Keratinocyte (primary cell): Measurements from ENCODE around the gene MAN1C1. TPM values are rescaled to one million over a fixed set of nuclear protein-coding genes. Genes with fewer than 3 reads are reported as not detected.
A peak's percentile ranks its signal among the peaks of the same experiment; 100 is the strongest.

ENCODE experiments used
- DNase-seq: peaks from one replicate; pipeline ENCODE4 v3.0.0-alpha.2; 2011; ENCODE audit warnings: low read depth, missing footprints, low spot score
- FAIRE-seq: peaks from 2 replicates; lab custom pipeline; 2011; peaks lifted over from hg19 to GRCh38; lab: Jason Lieb, UNC
- H2AFZ ChIP-seq: 2 replicates; pipeline ENCODE4 v1.6.0; 2012; ENCODE audit warnings: low read length, control low read depth, inconsistent platforms; ENCODE audit not compliant: control insufficient read depth
- H3K27ac ChIP-seq: 2 replicates; pipeline ENCODE4 v1.5.1; 2011; ENCODE audit warnings: low read length; ENCODE audit not compliant: control insufficient read depth, insufficient read depth
- H3K27me3 ChIP-seq: 3 replicates; pipeline ENCODE4 v1.6.0; 2011; ENCODE audit warnings: low read length; ENCODE audit not compliant: control insufficient read depth, insufficient read depth; ENCODE audit errors: extremely low read depth
- H3K36me3 ChIP-seq, 2 experiments: 2 replicates in 1 of 2; 3 replicates in 1 of 2; pipeline ENCODE4 v1.5.1; 2011; ENCODE audit warnings: low read length in 2 of 2, mild to moderate bottlenecking in 1 of 2; ENCODE audit not compliant: control insufficient read depth in 2 of 2, insufficient read depth in 2 of 2; ENCODE audit errors: extremely low read depth in 1 of 2
- H3K4me1 ChIP-seq: 3 replicates; pipeline ENCODE4 v1.5.1; 2011; ENCODE audit warnings: low read length; ENCODE audit not compliant: control insufficient read depth, insufficient read depth; ENCODE audit errors: extremely low read depth
- H3K4me2 ChIP-seq: 3 replicates; pipeline ENCODE4 v1.6.0; 2011; ENCODE audit warnings: low read depth, low read length; ENCODE audit not compliant: control insufficient read depth, insufficient read depth; ENCODE audit errors: extremely low read depth
- H3K4me3 ChIP-seq, 3 experiments: fragments of 200-600 bp in 1 of 3; sonication (generic) in 1 of 3; 2 replicates in 2 of 3; 3 replicates in 1 of 3; pipeline ENCODE4 v1.5.1; 2011 to 2016; ENCODE audit warnings: low read length in 3 of 3, mild to moderate bottlenecking in 3 of 3, control low read depth in 2 of 3, inconsistent platforms in 1 of 3, low read depth in 1 of 3, mixed read lengths in 1 of 3, mixed run types in 1 of 3, moderate library complexity in 1 of 3; ENCODE audit not compliant: control insufficient read depth in 2 of 3, insufficient read depth in 2 of 3; ENCODE audit errors: extremely low read depth in 1 of 3
- H3K79me2 ChIP-seq: 2 replicates; pipeline ENCODE4 v1.6.0; 2012; ENCODE audit warnings: low read length; ENCODE audit not compliant: control insufficient read depth, insufficient read depth
- H3K9ac ChIP-seq: 3 replicates; pipeline ENCODE4 v1.6.0; 2011; ENCODE audit warnings: low read length; ENCODE audit not compliant: control insufficient read depth, insufficient read depth; ENCODE audit errors: extremely low read depth
- H3K9me1 ChIP-seq: 3 replicates; pipeline ENCODE4 v1.6.0; 2011; ENCODE audit warnings: low read length; ENCODE audit not compliant: control insufficient read depth, insufficient read depth; ENCODE audit errors: extremely low read depth
- H3K9me3 ChIP-seq: 2 replicates; pipeline ENCODE4 v1.5.1; 2012; ENCODE audit warnings: low read depth, low read length; ENCODE audit not compliant: control insufficient read depth
- H4K20me1 ChIP-seq: 3 replicates; pipeline ENCODE4 v1.6.0; 2011; ENCODE audit warnings: low read length; ENCODE audit not compliant: control insufficient read depth, insufficient read depth; ENCODE audit errors: extremely low read depth
- EZH2 ChIP-seq: IDR thresholded peaks from one replicate; pipeline ENCODE4 v1.6.1; 2012; ENCODE audit warnings: inconsistent platforms, mild to moderate bottlenecking, low read length, moderate library complexity
- dilution Hi-C: fragments of 300-500 bp; cut with MboI; formaldehyde crosslinking; loops from one replicate; pipeline ENCODE4 v1.7.0; 2020; ENCODE audit warnings: low sequenced_read_pairs; ENCODE audit not compliant: extremely low pct_ligation_motif_present
- polyA plus RNA-seq, 5 experiments: library from polyadenylated mRNA; depleted of rRNA in 3 of 5; stranded (reverse) in 3 of 5; stranded (forward) in 1 of 5; unstranded in 1 of 5; fragments of >200 nt; gene quantifications; 1 replicate in 1 of 5; 2 replicates in 3 of 5; 3 replicates in 1 of 5; pipeline versions ENCODE4 v1.2.1 to v1.2.3, GENCODE V29; 2011 to 2012; ENCODE audit warnings: missing spikeins in 2 of 5, low read depth in 1 of 5, low replicate concordance in 1 of 5
- TF ChIP-seq, protein P1 (sequence below), 3 experiments: IDR thresholded peaks in 1 of 3; conservative IDR thresholded peaks in 1 of 3; optimal IDR thresholded peaks in 1 of 3; 2 replicates in 2 of 3; 3 replicates in 1 of 3; pipeline versions ENCODE3 to v1.5.1; 2011; ENCODE audit warnings: low read length in 3 of 3, mild to moderate bottlenecking in 3 of 3, moderate library complexity in 2 of 3, control low read depth in 1 of 3, inconsistent platforms in 1 of 3; ENCODE audit not compliant: insufficient read depth in 2 of 3; ENCODE audit errors: extremely low read depth in 1 of 3

MAN1C1 gene
- polyA plus RNA-seq, 1 donor (not counting 4 experiments of a cell fraction or from before 2014, with no cell fraction given): 0.07 TPM

- no peak overlapping the region for H3K9ac ChIP-seq
- DNase-seq: no peak
- H3K4me3 ChIP-seq: no peak overlapping the region
These were observed 9.5 kb upstream of the MAN1C1 start for GRCh38 chr1:25607123-25607522.

DNA sequence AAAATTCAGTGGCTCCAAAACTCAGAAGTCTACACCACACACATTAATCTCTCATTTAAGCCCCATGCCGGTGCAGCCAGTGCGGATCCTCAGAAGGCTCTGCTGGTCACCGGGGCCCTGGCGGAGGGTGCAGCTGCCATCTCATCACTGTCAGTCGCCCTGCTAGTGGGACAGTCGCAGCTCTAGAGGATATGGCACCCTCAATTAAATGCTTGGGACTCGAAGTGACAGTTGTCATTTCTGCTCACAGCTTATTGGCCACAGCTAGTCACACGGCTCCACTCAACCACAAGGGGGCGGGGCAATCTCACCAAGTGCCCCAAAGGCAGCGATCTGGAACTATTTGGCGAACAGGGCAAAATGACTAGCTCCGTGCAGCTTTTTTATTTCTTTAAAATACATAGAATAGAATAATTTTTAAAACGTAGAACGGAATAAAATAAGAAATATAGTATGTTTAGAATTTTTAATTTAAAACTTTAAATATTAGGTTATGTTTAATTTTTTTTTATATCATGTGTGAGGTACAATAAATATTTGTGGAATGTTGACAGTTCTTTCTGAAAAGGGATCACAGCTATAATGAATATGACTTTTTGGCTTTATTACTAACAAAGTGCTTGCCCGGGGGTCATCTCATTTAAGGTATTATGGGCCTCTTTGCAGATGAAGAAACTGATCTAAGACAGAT is 8.0 kb upstream of the MAN1C1 start:
- peaks cover 3% of the 10 kb centered on the region for H3K4me1 ChIP-seq
- no peaks in the 10 kb centered on the region for H3K36me3 ChIP-seq
- FAIRE-seq (no peak), DNase-seq (no peak)
- no peaks in the 10 kb centered on the region for H3K9me3 ChIP-seq
- H3K9me1 ChIP-seq: no peaks in the 10 kb centered on the region
- no peak overlapping the region for H2AFZ ChIP-seq
- H3K9ac ChIP-seq: no peak overlapping the region
- no peak overlapping the region for H3K4me3 ChIP-seq
- dilution Hi-C loops: no loop called here
- H4K20me1 ChIP-seq: no peaks in the 10 kb centered on the region
- peak overlapping the region; percentile 69 for H3K4me2 ChIP-seq
- no peaks in the 10 kb centered on the region for H3K79me2 ChIP-seq
- no peak overlapping the region for H3K27ac ChIP-seq
- H3K27me3 ChIP-seq: peaks cover 13% of the 10 kb centered on the region
- no peak for TF ChIP-seq EZH2
- TF ChIP-seq, protein P1, sequence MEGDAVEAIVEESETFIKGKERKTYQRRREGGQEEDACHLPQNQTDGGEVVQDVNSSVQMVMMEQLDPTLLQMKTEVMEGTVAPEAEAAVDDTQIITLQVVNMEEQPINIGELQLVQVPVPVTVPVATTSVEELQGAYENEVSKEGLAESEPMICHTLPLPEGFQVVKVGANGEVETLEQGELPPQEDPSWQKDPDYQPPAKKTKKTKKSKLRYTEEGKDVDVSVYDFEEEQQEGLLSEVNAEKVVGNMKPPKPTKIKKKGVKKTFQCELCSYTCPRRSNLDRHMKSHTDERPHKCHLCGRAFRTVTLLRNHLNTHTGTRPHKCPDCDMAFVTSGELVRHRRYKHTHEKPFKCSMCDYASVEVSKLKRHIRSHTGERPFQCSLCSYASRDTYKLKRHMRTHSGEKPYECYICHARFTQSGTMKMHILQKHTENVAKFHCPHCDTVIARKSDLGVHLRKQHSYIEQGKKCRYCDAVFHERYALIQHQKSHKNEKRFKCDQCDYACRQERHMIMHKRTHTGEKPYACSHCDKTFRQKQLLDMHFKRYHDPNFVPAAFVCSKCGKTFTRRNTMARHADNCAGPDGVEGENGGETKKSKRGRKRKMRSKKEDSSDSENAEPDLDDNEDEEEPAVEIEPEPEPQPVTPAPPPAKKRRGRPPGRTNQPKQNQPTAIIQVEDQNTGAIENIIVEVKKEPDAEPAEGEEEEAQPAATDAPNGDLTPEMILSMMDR (optimal IDR thresholded peaks at IDR 0.05 in 1 of 3, IDR thresholded peaks at IDR 0.05 in 1 of 3, conservative IDR thresholded peaks at IDR 0.05 in 1 of 3; ENCODE audit: extremely low read depth in 1 of 3, insufficient read depth in 2 of 3, low read length in 3 of 3): peak; percentile 37 to 86 (median 52)

More at GRCh38 chr1:25607123-25607522, 9.5 kb upstream of the MAN1C1 start:
- Histone ChIP-seq H3K36me3 (no peaks in the 10 kb centered on the region), H4K20me1 (no peaks in the 10 kb centered on the region), H3K4me2 (no peak overlapping the region), H3K27me3 (peaks cover 13% of the 10 kb centered on the region), H3K4me1 (peaks cover 3% of the 10 kb centered on the region), H3K79me2 (no peaks in the 10 kb centered on the region), H2AFZ (no peak overlapping the region), H3K27ac (no peak overlapping the region), H3K9me1 (no peaks in the 10 kb centered on the region), H3K9me3 (no peaks in the 10 kb centered on the region)
- TF ChIP-seq EZH2: no peak
- TF ChIP-seq, protein P1 (optimal IDR thresholded peaks at IDR 0.05 in 1 of 3, IDR thresholded peaks at IDR 0.05 in 1 of 3, conservative IDR thresholded peaks at IDR 0.05 in 1 of 3; ENCODE audit: extremely low read depth in 1 of 3, insufficient read depth in 2 of 3, low read length in 3 of 3): no peak
- no peak for FAIRE-seq
- dilution Hi-C loops: no loop called here
